NCI-H146 treated with DMSO at 0.1 percent for 48 hours (cell line): ENCODE data around the gene KRT71.
"Not testable (repeated sequence)": the region's sequence is repeated elsewhere in the genome, so short reads cannot be mapped to it uniquely, and the experiment has no call there.

ENCODE experiments used
- DNase-seq: peaks from one replicate; lab custom pipeline; 2025; ENCODE audit not compliant: unreplicated experiment; lab: John Stamatoyannopoulos, UW

The KRT71 gene

DNA sequence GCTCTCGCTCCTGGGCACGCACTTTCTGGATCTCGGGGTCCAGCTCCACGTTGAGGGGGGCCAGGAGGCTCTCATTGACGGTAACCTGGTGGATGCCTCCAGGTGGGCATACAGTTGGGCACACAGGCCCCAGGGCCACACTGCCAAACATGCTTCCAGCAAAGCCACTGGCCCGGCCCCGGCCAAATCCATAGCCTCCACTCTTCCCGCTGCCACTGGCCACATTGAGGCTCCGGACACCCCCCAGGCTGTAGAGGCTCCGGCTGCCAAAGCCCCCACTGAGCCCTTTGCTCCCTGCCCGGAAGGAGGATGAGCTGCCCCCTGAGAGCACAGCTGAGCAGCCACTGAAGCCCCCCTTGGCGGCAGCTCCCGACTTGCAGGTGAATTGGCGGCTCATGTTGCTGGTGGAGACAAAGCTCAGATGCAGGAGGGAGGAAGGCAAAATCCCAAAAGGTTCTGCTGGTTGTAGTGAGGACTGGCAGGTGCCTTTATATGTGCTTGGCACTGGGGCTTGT lies at the start of gene KRT71:
Gene KRT71 (minus strand): TSS at position 465 of the 515 bp plus-strand sequence. CDS start 68 bp downstream, at position 397.
- no peak for DNase-seq

DNA sequence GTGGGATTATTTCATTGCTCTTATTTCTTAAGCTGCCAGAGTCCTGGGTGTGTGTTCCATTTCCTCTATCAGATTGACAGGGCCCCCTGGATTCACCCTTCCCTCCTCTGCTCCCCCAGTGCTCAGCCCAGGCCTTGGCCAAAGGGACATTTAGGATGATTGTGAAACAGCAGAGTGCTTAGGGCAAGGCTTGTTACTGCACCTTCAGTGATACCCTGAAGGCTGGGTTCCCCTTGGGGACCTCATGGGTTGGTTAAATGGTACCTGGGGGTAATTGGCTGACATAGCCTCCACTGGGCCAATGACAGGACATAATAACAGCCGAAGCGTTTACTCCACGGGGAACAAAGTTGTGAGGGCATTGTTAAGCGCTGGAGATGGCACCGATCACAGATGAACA lies 49.6 kb upstream of the KRT71 start:
- no peak for DNase-seq

DNA sequence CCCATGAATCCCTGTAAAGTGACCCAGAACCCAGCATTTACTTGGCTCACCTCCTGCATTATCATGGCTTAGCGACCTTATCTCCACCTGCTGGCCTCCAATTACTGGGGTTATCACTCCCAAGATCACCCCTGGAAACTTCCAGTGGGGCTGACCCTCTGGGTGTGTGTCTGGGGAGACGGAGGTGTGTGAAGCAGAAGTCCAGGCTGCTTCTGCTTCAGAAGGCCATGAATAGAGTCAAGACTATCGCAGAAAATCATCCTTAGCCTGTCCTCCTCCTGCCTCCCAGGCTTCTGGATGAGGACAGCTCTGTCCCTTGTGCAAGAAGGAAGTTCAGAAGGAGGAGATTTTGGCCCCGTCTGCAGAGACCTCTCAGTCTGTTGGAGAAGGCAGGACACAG lies 48.7 kb upstream of the KRT71 start:
- no peak for DNase-seq

DNA sequence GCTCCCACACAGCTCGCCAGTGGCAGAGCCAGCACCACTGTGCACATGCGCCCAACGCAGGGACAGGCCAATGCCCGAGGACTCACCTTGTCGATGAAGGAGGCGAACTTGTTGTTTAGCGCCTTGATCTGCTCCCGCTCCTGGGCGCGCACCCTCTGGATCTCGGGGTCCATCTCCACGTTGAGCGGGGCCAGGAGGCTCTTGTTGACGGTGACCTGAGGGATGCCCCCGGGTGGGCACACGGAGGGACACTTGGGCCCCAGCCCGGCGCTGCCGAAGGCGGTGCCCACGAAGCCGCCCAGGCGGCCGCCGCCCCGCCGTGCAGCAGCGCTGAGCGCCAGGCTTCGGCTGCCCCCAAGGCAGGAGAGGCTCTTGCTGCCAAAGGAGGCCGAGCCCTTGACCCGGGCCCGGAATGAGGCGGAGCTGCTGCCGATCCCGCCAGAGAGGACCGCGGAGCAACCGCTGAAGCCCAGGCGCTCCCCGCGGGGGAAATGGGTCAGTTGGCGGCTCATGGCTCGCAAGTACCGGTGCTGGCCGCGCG lies 48.1 kb upstream of the KRT71 start, which contains the start of gene KRT72:
Gene KRT72 (minus strand): TSS at position 523 of the 541 bp plus-strand sequence. CDS start 11 bp downstream, at position 512.
- no peak for DNase-seq

DNA sequence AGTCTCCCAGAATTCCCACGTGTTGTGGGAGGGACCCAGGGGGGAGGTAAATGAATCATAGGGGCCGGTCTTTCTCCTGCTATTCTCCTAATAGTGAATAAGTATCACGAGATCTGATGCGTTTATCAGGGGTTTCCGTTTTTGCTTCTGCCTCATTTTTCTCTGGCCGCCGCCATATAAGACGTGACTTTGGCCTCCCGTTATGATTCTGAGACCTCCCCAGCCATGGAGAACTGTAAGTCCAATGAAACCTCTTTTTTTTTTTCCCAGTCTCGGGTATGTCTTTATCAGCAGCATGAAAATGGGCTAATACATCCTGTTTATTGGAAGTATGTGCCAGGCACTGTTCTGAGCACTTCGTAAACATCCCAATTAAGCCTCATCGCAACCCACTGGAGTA lies 47.5 kb upstream of the KRT71 start:
- DNase-seq = no peak

DNA sequence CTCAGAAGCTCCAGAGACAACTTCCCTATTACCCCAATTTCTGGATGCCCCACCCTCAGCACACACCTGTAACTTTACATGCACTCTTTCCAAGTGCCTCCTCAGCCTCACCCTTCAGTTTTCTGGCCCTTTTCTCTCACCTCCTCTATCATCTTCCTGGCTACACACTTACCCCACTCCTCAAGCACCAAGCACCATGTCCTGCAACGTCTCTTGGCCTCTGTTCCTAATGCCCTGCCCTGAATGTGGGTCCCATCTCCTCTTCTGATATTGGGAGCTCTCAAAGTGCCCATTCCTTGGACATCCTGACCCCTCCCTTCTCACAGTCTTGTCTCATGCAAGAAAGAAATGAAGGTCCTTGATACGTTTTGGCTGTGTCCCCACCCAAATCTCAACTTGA lies 47.1 kb upstream of the KRT71 start:
- DNase-seq = no peak

DNA sequence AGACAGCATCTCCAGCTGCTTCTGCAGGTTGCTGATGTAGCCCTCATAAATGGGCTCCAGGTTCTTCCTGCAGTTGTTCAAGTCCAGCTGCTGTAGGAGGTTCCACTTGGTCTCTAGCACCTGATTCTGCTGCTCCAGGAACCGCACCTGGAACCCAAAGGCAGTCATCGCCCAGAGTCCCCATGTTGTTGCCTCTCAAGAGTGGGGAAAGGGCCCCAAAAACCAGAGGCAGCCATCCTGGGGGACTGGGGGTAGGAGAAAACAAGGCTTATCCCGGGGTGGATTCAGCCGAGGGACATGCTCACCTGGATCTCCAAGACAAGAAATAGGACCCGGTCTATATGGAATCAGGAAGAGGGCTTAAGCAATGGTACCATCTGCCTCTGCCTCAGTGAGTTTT lies 46.0 kb upstream of the KRT71 start:
- no peak for DNase-seq

DNA sequence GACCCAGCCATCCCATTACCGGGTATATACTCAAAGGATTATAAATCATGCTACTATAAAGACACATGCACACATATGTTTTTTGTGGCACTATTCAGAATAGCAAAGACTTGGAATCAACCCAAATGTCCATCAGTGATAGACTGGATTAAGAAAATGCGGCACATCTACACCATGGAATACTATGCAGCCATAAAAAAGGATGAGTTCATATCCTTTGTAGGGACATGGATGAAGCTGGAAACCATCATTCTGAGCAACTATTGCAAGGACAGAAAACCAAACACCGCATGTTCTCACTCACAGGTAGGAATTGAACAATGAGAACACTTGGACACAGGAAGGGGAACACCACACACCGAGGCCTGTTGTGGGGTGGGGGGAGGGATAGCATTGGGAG lies 41.3 kb upstream of the KRT71 start:
- not testable (repeated sequence) for DNase-seq

DNA sequence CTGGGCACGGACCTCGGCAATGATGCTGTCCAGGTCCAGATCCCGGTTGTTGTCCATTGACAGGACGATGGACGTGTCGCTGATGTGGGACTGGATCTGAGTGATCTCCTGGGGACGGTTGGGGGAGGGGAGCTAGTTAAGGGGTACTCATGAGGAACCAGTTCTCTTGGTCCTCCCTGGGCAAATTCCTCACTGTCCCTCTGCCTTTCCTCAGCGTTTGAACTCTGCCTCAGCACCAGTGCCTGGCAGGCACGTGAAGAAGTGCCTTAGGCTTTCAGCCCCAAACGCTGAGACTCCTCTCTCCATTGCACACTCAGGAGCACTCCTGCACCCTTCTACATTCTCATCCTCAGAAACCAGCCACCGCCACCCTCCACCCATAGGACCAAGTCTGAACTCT lies 38.6 kb upstream of the KRT71 start:
- no peak for DNase-seq

DNA sequence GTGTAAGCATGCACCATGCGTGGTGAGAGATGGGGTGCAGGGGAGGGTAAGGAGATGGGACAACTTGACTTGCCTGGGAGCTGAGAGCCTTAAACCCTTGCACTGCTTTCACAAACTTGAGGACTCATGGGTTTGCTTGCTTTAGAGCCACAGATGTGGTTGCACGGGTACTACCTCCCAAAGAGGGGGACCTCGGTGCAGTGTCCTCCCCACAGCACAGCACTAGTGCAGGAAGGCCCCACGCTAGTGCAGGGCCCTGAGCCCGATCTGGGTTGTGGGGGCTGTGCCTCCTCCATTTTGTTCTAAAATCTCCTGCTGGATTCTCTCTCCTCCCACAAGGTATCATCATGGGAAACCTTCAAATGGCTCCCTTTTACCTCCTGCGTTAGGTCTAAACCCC lies 37.1 kb upstream of the KRT71 start:
- no peak for DNase-seq

DNA sequence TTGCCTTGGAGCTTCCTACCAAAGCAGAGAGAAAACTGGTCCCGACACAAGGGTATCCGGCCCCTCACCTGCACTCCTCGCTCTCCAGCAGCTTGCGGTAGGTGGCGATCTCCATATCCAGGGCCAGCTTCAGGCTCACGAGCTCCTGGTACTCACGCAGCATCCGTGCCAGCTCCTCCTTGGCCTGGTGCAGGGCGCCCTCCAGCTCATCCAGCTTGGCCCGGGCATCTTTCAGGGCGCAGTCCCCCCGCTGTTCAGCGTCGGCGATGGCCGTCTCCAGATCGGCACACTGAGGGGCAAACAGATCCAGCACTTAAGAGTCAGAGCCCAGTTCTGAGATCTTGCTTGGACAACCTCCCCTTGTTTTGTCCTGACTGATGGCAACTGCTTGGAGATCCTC lies 34.6 kb upstream of the KRT71 start:
- DNase-seq = no peak

DNA sequence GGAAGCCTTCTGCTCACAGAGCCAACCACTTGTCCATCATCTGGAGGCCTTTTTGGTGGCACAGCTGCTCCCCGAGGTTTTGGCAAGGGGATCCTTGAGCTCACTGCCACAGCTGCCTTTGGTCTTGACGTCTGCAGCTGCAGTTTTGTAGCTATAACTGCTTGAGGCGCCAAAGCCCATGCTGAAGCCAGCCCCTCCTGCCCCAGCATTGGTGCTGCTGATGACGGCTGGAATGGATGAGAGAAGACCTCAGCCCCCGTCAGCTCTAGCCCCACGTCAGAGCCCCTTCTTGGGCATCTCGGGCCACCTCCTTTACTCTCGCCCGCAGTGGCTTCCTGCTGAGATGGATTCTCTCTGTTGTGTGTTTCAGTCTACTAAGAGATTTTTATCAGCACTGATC lies 33.0 kb upstream of the KRT71 start:
- no peak for DNase-seq

DNA sequence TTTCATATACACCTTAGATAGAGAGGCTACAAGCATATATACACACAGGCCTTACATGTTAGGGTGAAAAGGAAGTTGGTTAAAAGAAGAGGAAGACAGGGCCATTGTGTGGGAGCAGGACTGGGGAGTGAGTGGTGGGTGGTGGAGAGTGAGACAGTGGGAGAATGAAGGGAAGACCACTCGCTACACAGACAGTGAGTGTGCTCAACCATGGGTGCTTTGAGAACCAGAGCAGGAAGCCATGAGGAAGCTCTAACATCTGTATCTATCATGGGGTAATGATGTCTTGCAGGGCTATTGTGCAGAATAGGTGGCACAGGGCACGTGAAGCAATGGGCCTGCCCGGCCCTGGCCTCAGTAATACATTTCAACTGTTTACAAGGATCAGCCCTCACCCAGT lies 32.1 kb upstream of the KRT71 start:
- no peak for DNase-seq

DNA sequence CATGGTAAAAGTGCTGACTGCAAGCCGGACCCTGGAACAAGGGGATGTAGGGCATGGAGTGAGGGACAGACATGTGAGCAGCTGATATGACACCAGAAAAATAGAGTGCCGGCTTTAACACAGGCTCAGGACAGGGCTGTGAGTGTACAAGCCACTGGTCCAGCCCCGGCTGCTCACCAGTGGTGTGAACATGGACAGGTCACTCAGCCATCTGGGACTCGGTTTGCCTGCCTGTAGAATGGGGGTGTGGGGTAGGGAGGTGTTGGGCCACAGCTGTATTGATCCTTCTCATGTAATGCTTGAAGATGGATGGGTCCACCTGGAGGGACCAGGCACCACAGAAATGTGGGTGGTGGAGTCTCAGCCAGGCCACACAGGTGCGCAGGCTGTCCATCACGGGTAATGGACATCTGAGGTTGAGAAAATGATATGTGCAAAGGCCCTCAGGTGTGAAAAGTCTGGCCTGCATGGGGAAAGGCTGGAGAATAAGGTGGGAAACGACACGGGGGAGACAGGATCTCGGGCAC lies 31.3 kb upstream of the KRT71 start:
- DNase-seq = no peak

DNA sequence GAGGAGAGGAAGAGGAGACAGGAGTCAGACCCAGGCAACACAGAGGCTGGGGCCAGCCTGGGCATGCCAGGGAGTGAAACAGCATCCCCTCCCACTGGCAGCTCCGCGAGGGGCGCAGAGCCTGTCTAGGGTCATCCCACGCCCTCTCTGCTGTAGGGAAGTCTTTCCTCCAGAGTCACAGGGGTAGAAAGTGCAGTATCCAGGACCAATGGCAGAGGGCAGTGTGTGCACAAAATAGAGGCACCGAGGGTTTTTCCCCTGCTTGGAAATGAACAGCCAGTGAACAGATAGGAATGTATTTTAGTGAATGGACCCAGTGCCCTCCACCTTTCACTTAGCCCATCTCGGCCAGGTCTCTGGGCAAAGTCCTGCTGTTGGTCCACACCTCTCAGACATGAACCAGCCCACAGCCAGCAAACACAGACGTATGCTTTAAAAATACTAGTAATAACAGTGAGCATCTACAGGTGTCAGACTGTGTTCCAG lies 30.1 kb upstream of the KRT71 start:
- peak; percentile 9 for DNase-seq

DNA sequence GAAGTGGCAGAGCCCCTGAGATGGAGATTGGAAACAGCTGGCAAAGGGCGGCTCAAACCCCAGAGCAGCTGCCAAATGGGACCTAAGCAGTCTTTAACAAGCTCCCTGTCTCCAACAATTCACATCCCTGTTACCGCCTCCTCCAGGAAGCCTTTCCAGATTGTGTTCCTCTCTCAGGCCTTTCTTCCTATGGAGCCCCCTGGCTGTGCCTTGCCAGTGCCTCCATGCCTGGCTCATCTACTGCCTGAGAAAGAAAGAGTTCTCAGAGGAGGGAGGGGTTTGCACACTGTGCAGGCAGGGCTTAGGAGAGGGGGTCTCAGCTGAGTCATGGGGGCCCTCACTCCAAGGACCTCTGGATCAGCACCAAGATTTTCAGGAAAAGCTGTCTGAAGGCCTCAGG lies 29.5 kb upstream of the KRT71 start:
- DNase-seq = no peak

DNA sequence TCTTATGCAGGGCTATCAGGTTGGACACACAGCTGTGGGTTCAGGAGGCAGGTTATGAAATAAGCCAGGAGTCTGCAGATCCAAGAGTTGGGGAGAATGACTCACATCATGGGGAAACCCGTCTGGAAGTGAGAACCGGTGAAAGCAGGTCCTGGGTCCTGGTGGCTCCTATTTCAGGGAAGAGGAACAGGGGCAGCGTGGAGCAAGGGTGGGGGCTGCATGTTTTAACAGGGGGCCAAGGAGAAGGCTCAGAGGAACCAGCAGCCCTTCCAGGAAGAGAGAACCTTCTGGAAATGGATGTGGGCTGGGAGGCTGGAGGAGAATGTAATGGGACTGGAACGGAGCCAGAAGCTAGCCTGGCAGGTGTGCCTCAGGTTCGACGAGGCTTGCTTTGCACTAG lies 28.5 kb upstream of the KRT71 start:
- DNase-seq = no peak

DNA sequence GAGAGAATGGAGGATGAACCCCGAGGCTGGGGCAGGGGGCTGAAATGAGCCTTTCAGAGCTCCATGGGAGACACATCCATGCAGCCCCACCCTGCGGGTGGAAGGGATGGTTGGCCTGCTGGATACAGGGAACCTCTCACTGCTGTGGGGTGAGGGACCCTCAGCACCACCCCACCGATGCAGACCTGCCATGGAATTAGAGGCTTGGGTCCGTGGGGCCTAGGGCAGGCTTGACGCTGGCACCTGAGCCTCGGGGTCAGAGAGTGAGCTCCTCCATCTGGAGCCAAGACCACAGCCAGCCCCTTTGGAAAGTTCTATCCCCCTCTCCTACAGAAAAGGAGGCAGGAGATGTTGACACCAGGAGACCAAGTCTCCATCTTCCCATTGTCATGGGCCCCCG lies 28.1 kb upstream of the KRT71 start:
- no peak for DNase-seq

DNA sequence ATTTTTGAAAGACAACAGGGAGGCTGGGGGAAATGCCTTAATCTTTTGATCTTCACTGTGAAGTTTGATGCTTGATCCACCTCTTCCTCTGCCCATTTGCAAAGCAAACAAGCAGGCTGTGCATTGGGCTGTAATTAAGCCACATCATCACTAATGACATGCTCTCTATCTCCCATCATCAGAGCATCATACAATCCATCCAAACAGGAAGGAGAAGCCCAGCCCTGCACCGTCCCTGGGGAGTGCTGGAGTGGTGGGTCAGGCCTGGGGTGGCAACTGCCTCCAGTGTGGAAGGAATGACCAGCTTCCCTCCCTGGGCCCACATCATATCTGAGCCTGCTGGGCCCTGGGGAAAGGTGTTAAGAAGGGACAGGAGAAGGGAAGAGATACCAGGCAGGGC lies 27.6 kb upstream of the KRT71 start:
- no peak for DNase-seq

DNA sequence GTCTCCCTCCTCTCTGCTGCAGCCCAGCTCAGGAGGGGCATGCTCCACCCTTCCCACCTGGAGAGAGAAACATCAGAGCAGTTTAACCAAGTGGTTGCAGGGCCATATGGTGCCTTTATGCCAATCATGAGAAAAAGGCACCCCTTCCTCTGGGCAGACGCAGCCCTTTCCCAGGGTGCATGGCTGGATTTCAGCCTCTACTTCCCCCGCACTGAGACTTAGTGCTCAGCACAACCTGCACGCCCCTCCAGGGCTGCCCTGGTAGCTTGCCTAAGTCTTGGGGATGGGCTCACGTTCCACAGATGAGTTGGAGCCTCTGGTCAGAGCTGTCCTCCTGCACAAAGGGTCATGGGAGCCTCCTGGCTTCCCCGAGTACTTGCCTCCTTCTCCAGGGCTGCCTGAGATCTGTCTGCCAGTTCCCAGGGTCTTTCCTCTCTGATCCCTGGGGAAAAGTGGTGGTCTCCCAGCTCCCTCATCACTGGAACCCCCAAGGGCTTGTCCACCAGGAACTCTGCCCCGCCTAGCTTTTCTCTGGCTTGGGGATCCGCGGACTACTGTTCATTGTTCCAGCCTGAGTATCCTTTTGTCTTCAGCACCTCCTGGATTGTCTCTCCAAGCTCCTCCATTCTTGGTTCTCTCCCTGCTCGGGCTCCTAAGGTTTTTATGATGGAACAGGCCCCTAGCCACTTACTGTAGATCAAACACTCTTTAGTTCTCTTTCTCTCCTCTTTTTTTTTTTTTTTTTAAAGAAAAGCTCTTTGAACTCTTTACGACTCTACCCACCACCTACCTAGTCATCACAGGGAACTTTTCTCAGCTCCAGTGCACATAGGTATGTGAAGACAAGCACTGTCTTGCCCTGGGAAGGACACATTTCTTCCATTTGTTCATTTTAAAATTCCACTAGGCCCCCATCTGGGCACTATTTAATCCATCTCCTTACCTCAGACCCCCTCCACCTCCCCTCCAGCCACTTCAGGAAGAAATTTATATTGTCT lies 26.8 kb upstream of the KRT71 start:
- DNase-seq = no peak

DNA sequence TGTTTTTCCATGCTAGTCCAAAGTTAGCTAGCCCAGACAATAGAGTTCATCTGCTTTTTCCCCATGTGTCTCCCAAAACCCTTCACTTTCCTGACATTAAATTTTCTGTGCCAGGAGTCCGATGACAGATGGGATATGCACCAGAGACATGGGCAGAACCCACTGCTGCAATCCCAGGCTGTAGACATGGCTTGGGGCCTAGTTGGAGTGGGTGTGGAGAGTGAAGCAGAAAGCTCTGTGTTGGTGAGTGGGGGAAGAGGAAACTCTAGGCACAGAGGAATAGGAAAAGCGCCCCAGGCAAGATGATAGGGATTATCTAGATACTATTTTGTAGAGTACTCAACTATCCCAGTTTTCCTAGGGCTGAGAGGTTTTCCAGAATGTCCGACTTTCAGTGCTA lies 25.5 kb upstream of the KRT71 start:
- no peak for DNase-seq

DNA sequence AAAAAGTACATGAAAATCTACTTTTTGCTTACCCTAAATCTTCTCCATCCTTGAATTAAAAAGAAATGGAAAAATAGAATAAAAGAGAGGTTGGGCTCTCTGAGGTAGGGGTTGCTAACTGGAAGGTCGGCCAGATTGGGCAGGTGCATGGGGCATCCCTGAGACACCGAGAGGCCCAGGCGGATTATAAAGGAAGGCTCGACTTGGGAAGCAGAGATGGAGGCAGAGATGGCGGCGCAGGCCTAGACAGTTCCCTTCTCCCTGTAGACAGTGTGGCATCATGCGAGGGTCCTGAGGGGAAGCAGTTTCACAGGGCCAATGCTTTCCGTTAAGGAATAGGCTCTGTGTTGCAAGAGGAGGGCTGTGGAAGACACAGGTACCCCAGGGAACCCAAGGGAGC lies 24.4 kb upstream of the KRT71 start:
- DNase-seq = no peak
